ENCODE measurements around the gene CLCA1. TPM values are rescaled to one million over a fixed set of nuclear protein-coding genes. Genes with fewer than 3 reads are reported as not detected.

CLCA1 gene
- total and polyA plus RNA-seq, 2 experiments from 2014 or later: 2.0 to 42.9 TPM

- Histone ChIP-seq H3K9me3 (ENCODE audit: low read depth) (no peaks in the 10 kb centered on the region), H3K27me3 (no peaks in the 10 kb centered on the region), H3K4me1 (ENCODE audit: insufficient read depth) (no peaks in the 10 kb centered on the region), H3K4me2 (no peak overlapping the region), H3K9me2 (replicated peaks; ENCODE audit: insufficient read depth) (no peaks in the 10 kb centered on the region), H4K20me1 (ENCODE audit: insufficient read depth, poor library complexity, severe bottlenecking) (no peaks in the 10 kb centered on the region), H2AFZ (no peak overlapping the region), H3K79me2 (no peaks in the 10 kb centered on the region), H3K4me3 (no peak overlapping the region), H3K36me3 (replicated peaks; ENCODE audit: insufficient read depth, low read depth) (no peaks in the 10 kb centered on the region), H3K27ac (no peak overlapping the region)
- DNase-seq (ENCODE audit: low spot score): no peak
- TF ChIP-seq EZH2phosphoT487 (IDR thresholded peaks at IDR 0.05; ENCODE audit: low read depth, severe bottlenecking, unreplicated experiment): no peak
- TF ChIP-seq EZH2 (IDR thresholded peaks at IDR 0.05; ENCODE audit: borderline replicate concordance): no peak
- no peak for TF ChIP-seq CTCF (IDR thresholded peaks at IDR 0.05; ENCODE audit: poor library complexity)
These were observed 45.3 kb upstream of the CLCA1 start for GRCh38 chr1:86423473-86423872.

GRCh38 chr1:86423873-86424272 lies 44.9 kb upstream of the CLCA1 start, which contains the start of gene CLCA2:
CLCA2 (plus strand) TSS chr1:86424171; CDS start chr1:86424248, 77 bp downstream.
- Histone ChIP-seq H3K9me3 (ENCODE audit: low read depth) (no peaks in the 10 kb centered on the region), H3K4me2 (no peak within 1 kb of the TSS)

GRCh38 chr1:86429122-86429725 lies 39.5 kb upstream of the CLCA1 start:
- no peak overlapping the region for H2AFZ ChIP-seq
- WGBS (ENCODE audit: low lambda C conversion rate, missing lambda C conversion rate): 83% methylated on average over 7 of the region's 7 CpGs
- H3K36me3 ChIP-seq (replicated peaks; ENCODE audit: insufficient read depth, low read depth): no peaks in the 10 kb centered on the region
- no peak for DNase-seq (ENCODE audit: low spot score)
- no peak for TF ChIP-seq CTCF (IDR thresholded peaks at IDR 0.05; ENCODE audit: poor library complexity)
- no peaks in the 10 kb centered on the region for H4K20me1 ChIP-seq (ENCODE audit: insufficient read depth, poor library complexity, severe bottlenecking)
- H3K9me2 ChIP-seq (replicated peaks; ENCODE audit: insufficient read depth): no peaks in the 10 kb centered on the region
- no peaks in the 10 kb centered on the region for H3K79me2 ChIP-seq
- no peak overlapping the region for H3K4me2 ChIP-seq
- peaks cover 4% of the 10 kb centered on the region for H3K4me1 ChIP-seq (ENCODE audit: insufficient read depth)
- no peaks in the 10 kb centered on the region for H3K9me3 ChIP-seq (ENCODE audit: low read depth)
- no peak overlapping the region for H3K4me3 ChIP-seq
- no peaks in the 10 kb centered on the region for H3K27me3 ChIP-seq
- peak overlapping the region; percentile 50 for H3K27ac ChIP-seq

More at GRCh38 chr1:86423873-86424272, 44.9 kb upstream of the CLCA1 start, which contains the start of gene CLCA2:
- Histone ChIP-seq H2AFZ (no peak within 1 kb of the TSS), H3K79me2 (no peaks in the 10 kb centered on the region), H4K20me1 (ENCODE audit: insufficient read depth, poor library complexity, severe bottlenecking) (no peaks in the 10 kb centered on the region), H3K4me1 (ENCODE audit: insufficient read depth) (no peaks in the 10 kb centered on the region), H3K4me3 (no peak within 1 kb of the TSS), H3K36me3 (replicated peaks; ENCODE audit: insufficient read depth, low read depth) (no peaks in the 10 kb centered on the region), H3K27me3 (no peaks in the 10 kb centered on the region), H3K9me2 (replicated peaks; ENCODE audit: insufficient read depth) (no peaks in the 10 kb centered on the region), H3K27ac (no peak within 1 kb of the TSS)
- no peak for TF ChIP-seq EZH2 (IDR thresholded peaks at IDR 0.05; ENCODE audit: borderline replicate concordance)
- no peak for TF ChIP-seq EZH2phosphoT487 (IDR thresholded peaks at IDR 0.05; ENCODE audit: low read depth, severe bottlenecking, unreplicated experiment)
- TF ChIP-seq CTCF (IDR thresholded peaks at IDR 0.05; ENCODE audit: poor library complexity): no peak
- DNase-seq (ENCODE audit: low spot score): no peak

- peak; percentile 57 for DNase-seq (ENCODE audit: low spot score)
- WGBS (ENCODE audit: low lambda C conversion rate, missing lambda C conversion rate): 30% methylated on average over 3 of the region's 3 CpGs
- Histone ChIP-seq H3K36me3 (replicated peaks; ENCODE audit: insufficient read depth, low read depth) (no peaks in the 10 kb centered on the region), H3K9me2 (replicated peaks; ENCODE audit: insufficient read depth) (no peaks in the 10 kb centered on the region), H3K9me3 (ENCODE audit: low read depth) (no peaks in the 10 kb centered on the region), H3K27ac (peak overlapping the region; percentile 61), H2AFZ (peak overlapping the region; percentile 9), H4K20me1 (ENCODE audit: insufficient read depth, poor library complexity, severe bottlenecking) (no peaks in the 10 kb centered on the region), H3K4me3 (no peak overlapping the region), H3K4me2 (no peak overlapping the region), H3K79me2 (no peaks in the 10 kb centered on the region), H3K27me3 (no peaks in the 10 kb centered on the region), H3K4me1 (ENCODE audit: insufficient read depth) (peaks cover 4% of the 10 kb centered on the region)
- TF ChIP-seq CTCF (IDR thresholded peaks at IDR 0.05; ENCODE audit: poor library complexity) (no peak), EZH2phosphoT487 (IDR thresholded peaks at IDR 0.05; ENCODE audit: low read depth, severe bottlenecking, unreplicated experiment) (no peak), EZH2 (IDR thresholded peaks at IDR 0.05; ENCODE audit: borderline replicate concordance) (no peak)
These were observed 38.9 kb upstream of the CLCA1 start for GRCh38 chr1:86429835-86430234.
